LHCN-M2 (cell line): Measurements from ENCODE around the gene KRT32. TPM values are rescaled to one million over a fixed set of nuclear protein-coding genes. Genes with fewer than 3 reads are reported as not detected.

ENCODE experiments used
- DNase-seq: peaks from one replicate; pipeline ENCODE4 v3.0.0-alpha.2; 2012; ENCODE audit warnings: low read depth
- polyA plus RNA-seq: library from polyadenylated mRNA; unstranded; fragments of >200 nt; gene quantifications from one replicate; pipeline ENCODE4 v1.2.1, GENCODE V29; 2012; ENCODE audit warnings: missing spikeins
- total RNA-seq: library from RNA; depleted of rRNA; stranded (reverse); fragments of >200 nt; gene quantifications from 2 replicates; pipeline ENCODE4 v1.2.3, GENCODE V29; 2014; rRNA removed

Gene KRT32
- not detected in 2 replicates for total RNA-seq
- 0.04 TPM for polyA plus RNA-seq

DNA sequence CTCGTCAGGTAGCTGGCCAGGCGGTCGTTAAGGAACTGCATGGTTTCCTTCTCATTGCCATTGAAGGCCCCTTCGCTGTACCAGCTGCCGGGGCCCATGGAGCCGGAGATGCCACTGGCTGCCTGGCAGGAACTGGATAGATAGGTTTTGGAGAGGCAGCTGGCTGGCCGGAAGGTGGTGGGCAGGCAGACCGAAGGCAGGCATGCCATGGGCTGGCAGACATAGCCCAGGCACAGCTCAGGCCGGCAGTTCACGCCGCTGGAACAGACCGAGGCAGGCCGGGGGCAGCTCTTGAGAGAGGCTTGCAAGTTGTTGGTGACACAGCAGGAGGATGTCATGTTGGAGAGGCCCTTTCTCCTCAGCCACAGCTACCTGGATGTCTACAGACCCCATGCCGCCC lies at the start of gene KRT32:
TSS of gene KRT32 (minus strand) at position 399 of the 400 bp plus-strand sequence. CDS start at position 338, 61 bp downstream.
- DNase-seq = no peak

DNA sequence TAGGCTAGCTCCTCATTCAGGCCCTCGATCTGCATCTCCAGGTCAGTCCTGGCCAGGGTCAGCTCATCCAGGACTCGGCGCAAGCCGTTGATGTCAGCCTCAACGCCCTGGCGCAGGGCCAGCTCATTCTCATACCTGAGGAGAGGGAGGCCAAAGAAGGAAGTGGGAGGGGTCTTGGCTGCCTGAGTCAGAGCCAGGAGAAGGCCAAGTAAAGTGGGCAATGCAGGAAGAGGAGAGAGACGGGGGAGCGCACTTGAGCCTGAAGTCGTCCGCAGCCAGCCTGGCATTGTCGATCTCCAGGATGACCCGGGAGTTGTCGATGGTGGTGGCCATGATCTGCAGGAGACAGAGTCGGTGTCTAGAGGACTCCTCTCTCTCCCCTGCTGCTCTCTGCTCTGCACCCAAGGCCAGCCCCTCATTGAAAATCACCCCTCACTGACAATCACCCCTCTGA lies 49.7 kb upstream of the KRT32 start:
- DNase-seq = no peak

DNA sequence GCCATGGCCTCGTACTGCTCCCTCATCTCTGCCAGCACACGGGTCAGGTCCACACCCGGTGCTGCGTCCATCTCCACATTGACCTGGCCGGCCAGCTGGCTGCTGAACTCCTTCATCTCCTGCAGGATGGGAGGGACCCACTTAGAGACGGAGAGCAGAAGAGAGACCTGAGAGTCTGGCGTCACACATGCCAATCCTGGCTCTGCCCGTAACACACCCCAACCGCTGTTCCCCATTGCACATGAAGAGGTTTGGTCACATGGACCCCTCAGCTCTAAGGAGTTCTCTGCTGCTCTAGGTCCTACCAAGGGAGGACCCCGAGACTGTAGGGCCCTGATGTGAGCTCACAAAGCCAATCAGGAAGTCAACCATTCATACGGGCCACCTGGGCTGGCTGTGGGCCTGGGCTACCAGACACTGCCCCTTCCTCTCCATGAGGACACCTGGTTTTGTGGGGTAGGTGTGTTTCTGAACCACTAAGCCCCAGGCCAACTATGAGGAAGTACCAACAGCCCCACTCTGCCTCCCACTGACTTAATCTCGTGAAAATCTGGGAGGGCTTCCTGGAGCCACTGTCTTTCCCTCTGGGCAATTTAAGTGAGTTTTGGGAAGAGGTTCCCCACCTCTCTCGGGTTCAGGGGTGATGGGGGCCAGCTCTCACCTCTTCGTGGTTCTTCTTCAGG lies 49.1 kb upstream of the KRT32 start:
- DNase-seq = no peak

DNA sequence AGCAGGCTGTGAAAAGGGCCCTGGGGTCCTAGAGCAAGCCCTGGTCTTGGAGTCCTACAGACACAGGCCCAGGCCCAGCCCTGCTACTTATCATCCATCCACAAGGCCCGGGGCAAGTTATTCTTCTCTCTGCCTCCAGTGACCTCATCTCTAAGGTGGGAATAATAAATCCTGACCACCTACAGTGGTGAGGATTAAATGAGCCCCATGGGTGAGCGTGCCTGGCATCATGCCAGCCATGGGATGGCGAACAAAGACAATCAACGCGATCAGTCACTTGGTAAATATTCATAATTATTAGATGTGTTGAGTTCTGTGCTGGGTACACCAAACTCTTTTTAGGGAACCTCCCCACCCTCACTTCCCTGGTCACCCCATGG lies 46.0 kb upstream of the KRT32 start:
- no peak for DNase-seq

DNA sequence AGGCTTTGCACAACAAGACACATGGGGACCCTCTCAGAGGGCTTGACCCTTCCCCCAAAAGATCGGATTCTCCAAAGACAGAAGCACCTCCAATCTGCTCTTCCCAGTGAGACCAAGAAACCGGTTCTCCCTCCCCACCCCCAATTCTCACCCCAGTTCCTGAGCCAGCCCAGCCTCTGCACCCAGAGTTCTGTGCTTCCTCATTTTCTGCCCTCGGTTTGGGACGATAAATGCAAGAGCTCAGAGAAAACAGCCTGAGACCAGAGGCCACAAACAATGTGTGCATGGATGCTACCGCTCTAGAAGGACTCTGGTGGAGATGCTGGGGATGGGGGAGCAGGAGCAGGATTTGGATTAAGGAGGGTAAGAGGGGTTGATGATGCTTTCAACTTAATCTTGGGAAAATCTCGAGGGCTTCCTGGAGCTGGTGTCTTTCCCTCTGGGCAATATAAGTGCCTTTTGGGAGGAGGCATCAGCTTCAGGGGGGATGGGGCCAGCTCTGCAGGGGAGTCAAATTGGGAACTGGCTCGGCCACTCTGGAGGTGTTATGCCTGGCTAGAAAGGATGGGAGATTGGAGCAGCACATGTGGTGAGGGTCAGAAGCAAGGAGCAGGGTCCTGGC lies 45.5 kb upstream of the KRT32 start:
- DNase-seq = no peak

DNA sequence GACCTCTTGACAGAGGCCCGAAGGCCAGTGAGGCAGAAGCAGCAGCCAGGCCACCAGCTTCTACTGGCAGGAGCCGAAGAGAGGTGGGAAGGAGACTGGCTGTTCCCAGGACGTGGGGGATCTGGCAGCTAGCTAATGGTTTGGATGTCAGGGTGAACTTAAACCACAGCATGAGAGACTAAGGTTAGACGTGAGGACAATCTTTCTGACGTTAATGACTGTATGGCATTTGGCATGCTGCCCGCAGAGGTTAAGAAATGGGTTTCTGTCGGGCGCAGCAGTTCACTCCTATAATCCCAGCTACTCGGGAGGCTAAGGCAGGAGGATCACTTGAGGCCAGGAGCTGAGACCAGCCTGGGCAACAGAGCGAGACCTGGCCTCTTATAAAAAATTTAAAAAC lies 44.5 kb upstream of the KRT32 start:
- no peak for DNase-seq

DNA sequence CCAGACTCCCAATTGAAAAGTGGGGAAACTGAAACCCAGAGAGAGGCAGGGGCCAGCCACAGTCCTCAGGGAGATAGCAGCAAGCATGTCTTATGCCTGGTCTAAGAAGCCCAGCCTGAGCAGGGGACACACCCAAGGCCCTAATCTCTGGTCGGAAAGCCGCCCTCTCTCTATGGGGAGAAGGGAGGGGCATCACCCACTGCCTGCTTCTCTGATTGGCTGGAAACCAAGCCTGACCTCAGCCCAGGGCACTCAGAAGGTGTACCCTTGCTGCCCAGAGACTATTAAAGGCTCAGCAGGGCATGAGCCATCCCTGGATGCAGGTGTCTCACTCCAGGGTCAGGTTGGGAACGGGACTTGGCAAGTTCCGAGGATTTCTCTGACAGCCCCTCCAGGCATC lies 43.9 kb upstream of the KRT32 start:
- DNase-seq = no peak

DNA sequence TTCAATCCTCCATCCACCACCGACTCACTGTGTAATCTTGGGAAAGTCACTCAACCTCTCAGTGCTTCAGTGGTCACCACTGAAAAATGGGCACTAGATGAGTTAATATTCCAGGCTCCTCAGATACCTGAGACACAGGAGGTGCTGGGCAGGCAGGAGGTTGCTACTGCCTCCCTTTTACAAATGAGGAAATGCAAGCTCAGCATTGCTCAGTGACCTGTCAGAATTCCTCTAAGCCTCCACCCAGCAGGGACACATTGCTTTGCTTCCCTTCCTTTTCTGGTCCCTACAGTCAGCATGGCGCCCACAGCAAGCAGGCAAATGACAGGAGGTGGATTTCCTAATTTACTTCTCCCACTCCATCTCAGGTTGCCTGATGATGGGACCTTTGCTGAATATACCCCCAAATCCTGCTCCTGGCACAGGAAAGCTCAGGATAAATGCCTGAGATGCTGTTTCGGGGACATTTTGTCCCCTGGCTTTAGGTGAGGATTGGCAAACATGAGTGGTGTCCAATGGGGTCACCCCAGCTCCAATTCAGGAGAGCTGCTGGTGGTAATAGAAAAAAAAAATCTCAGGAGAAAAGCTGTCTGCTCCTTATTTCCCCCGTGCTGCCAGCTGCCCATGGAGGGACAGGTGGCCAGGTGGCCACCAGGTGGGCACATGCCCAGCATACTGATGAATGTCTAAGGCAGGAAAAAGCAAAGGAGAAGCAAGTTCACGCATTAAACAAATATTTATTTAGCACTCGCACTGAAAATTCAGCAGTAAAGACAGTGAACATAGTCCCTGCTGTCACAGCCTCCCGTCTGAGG lies 43.3 kb upstream of the KRT32 start:
- DNase-seq = no peak

DNA sequence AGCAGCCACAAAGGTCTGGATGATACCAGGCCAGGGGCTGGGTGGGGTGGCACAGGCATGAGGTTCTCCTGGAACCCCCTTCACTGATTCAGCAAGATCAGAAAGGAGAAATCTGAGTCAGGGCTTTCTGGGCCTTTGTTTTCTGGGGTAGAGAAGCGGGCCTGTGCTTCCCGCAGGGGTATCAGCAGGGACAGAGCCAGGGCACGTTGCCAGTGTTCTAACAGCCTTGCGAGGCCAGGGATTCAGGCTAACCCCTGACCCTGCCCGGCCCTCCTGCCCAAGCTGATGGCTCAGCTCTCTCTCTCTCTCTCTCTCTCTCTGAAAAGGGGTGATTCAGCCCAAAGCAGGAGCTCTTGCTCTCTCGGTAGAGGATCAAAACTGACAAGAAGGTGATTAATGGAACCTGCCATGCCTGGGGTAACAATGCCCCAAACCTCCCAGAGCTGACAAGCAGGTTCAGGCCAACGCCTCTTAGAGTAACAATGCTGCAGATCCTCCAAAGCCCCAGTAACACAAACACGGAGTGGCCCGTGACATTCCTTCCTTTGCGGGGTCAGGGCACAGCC lies 40.2 kb upstream of the KRT32 start:
- DNase-seq = no peak

DNA sequence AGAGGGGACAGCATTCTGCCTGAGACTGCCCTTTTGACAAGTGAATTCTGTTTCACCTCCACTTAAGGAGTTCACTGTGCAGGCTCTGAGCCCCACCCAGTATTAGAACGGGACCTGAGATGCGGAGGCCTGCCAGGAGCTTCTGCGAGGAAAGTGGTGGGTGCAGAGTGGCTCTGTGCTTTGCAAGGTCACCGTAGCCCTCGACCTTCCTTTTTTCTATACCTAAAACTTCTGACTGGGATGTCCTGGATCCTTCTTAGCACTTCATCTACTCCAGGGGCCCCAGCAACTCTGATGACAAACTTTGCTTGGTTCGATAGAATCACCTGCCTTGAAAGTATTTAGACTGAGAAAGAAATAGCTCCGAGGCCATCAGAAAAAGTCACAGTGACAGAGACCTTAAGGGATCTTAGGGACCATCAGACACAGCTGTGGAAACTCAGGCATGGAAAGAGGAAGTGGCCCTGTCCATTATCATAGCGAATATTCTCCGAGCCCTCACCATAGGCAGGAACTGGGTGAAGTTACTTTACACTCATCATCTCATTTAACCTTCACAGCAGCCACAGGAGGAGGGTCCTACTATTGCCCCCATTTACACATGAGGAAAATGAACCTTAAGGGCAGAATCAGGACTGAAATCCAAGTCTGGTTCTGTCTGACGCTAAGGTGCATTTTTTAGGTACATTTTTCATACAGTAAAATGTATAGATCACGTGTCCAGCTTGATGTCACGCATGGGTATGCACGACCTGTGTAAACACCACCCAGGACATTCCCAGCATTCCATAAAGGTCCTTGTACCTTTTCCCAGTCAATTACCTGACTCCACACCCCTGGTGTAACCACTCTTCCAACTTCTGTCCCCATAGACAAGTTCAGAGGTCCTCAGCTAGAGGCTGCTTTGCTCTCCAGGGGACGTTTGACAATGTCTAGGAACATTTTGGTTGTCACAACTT lies 38.9 kb upstream of the KRT32 start:
- DNase-seq = no peak

DNA sequence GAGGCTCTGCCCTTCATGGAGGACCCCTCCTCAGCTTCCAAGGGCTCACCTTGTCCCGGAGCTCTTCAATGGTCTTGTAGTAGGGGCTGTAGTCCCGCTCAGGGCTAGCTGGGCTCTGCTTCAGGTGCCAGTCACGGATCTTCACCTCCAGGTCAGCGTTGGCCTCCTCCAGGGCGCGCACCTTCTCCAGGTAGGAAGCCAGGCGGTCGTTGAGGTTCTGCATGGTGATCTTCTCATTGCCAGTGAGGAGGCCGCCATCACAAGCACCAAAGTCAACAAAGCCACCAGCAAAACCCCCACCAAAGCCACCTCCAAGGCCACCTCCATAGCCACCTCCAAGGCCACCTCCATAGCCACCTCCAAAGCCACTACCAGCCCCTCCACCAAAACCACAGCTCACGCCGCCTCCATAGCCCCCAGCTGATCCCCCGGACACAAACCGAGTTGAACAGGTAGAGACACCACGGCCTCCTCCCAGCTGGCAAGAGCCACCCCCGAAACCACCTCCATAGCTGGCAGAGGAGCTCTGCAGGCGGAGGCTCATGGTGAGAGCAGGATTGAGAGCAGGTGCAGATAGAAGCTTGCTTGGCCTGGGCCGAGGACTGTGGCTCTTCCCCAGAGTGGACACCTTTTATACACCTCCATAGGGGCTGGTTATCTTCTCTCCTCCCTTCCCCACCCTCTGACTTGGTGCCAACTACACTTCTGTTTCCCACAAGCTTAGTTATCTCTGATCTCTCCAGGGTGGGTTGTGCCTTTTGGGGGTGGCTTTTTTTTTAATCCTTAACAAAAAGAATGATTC lies 38.0 kb upstream of the KRT32 start, which contains the start of gene KRT13:
TSS of gene KRT13 (minus strand) at position 606 of the 802 bp plus-strand sequence. CDS start at position 544, 62 bp downstream.
- no peak for DNase-seq

DNA sequence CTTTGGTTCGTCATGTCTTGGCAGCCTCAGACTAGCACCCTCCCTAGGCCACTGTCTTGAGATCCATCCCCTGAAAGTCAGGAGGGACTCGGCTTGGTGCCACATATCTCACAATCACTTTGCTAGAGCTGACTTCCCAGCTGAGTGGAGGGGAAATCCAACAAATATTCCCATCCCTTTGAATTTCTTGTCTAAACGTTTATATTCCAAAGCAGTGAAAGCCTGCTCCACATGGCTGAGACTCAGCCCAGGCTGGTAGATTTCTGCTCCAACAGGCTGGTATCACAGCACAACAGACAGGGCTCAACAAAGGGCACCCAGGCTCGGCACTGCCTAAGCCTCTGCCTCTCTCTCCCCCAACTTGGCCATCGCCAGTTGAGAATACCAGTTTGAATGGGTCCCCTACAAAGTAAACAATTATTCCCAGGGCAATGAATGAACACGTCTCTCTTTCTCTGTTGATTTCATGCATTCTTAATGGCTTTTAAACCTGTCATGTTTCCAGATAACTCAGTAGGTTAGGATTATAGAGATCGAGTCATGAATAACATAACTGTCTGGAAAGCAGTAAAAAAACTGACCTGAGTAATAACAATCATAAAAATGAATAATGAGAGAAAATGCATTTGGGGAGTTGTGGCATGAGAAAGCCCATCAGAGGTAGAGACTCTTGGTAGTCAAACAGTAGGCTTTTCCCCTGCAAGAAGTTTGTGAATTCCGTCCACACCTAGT lies 37.2 kb upstream of the KRT32 start:
- no peak for DNase-seq

DNA sequence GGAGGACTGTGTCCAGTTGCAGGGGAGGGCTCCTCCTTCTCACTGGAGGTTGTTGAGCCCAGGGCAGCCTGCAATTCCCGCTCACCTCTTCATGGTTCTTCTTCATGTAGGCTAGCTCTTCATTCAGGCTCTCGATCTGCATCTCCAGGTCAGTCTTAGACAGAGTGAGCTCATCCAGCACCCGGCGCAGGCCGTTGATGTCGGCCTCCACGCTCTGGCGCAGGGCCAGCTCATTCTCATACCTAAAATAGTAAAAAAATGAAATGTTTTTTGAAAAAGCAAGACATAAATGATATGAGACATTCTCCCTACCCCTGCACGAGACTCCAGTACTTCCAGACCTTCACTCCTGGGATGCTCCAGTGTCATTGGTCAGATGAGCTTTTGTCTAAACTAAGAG lies 36.0 kb upstream of the KRT32 start:
- no peak for DNase-seq

DNA sequence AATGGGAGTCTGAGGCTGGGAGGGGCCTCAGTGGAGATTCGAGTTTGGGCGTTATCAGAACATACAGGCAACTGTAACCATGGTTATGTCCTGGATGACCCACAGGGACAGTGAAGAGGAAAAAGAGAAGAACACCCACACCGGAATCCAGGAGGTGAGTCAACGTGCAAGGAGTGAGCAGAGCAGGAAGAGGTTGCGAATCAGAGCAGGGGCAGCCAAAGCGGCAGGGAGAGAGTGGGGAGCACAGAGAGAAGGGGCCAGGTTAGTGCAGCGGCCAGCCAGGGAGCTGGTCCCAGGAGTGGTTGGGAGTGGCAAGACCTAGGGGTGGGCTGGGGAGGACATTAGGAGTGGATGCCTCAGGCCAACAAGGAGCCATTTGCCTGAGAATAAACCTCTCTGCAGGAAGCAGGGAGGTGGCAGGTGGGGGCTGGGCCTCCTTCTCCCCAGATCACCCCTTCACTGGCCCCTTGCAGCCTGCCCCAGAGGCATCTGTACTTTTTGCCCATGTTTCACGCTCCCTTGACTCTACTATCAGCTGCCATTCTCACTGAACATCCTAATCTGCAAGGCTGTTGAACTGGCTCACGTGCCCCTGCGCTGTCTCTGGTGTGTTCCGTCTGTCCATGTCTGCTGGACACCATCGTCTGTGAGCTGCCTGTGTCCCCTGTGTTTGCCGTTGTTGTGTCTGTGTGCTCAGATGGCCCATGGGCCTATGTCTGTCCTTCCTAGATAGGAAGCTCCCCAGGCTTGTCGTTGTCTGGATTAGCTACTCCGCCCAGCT lies 33.1 kb upstream of the KRT32 start:
- peak; percentile 72 for DNase-seq

DNA sequence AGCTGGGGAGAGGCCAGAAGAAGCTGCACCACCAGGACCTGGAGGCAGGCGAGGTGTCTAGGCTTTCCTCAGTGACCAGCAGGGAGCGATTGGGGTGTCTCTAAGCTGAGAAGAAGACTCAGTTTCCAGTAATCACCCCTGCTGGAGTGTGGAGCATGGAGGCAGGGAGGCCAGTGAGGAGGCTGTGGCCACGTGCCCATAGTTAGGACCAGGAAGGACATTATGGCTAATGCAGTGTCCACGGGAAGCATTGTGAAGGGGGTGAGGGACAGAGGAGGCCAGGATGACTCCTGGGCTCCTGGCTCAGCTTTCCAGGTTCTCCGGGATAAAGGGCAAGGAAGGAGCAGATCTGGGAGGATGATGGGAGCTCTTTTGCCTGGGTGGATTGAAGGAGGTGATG lies 32.5 kb upstream of the KRT32 start:
- DNase-seq = no peak

DNA sequence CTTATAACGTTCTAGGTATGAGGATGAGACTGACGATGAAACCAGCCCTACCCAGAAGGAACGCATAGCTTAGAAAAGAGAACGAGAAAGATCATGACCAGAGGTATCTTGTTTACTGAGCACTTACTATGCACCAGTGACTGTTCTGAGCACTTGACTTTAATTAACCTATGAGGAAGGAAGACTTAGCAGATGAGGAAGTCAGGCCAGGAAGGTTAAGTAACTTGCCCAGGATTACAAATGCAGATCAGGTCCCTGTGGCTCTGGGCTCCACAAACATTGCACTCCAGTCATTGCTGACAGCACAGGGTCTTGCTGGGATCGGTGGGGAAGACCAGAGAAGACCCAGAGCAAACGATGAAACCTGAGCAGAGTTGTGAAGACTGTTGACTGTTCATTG lies 31.1 kb upstream of the KRT32 start:
- DNase-seq = no peak

DNA sequence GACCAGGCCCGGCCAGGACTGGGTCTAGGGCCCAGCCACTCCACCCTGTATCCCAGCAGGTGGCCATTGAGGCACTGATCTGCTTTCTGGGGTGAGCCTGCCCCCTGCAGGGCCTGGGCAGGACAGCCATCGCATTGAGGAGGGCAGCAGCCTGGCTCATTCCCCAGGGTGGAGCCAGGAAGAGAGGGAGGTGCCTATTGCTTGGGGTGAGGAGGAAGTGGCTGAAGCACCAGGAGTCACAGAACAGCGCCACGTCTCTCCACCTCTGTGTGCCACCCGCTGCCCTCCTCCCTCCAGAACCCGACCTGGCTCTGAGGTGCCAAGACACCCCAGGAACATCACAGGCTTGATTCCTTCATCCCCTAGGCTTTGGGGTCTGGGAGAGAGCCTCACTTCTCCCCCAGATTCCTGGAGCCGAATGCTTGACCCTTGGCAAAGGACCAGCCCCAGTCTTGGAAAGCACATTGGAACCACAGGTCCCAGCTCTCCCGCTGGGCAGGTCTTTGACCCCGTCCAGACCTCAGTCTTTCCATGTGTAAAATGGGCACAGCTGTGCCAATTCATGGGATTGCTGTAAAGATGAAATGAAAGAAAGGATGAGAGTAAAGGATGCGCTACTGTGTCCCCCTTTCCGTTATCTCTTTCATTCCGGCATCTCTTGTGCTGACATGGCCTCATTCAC lies 29.8 kb upstream of the KRT32 start:
- peak; percentile 84 for DNase-seq

DNA sequence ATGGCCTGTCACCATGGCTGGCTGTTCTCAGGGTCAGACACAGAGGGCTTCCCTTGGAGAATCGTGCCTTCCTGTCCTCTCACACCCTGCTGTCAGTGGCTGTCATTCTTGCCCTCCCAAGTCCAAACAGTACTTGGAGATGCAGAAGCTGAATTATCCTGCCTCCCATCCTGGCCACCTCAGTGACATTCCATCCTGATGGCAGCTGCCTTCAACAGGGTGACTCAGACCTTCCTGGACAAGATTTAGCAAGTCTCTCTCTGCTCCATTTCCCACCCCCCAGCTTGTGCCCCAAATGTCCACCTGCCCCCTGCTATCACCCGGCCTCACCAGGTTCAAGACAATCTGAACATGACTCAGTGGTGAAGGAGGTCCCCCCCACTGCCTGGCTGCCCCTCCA lies 27.3 kb upstream of the KRT32 start:
- DNase-seq = peak; percentile 78
